GM19240 (cell line): Measurements from ENCODE around the gene FKBP9.
"Not testable (repeated sequence)": the region's sequence is repeated elsewhere in the genome, so short reads cannot be mapped to it uniquely, and the experiment has no call there.

Experiments used
- DNase-seq: peaks from one replicate; pipeline ENCODE4 v3.0.0; 2011; ENCODE audit warnings: low spot score; ENCODE audit not compliant: insufficient read length

The FKBP9 gene

GRCh38 chr7:33005690-33006089 is 48.5 kb downstream of the FKBP9 start:
- not testable (repeated sequence) for DNase-seq

DNA sequence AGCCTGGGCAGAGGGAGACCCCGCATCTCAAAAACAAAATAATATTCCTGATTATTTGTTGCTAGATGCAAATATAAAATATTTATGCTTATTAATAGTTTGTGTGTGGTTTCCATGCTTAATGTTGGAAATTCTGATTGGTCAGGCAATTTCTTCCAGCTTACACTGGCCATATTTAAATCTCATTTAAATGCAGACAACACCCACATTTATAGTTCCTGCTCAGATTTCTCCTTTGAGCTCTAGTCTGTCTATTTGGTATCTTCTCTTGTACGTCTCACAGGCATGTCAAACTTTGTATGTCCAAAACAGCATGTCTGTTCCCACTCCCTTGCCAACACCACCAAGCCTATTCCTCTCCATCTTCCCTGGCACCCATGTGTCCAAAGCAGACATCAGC is 52.5 kb downstream of the FKBP9 start:
- no peak for DNase-seq

- DNase-seq: no peak
Measured at GRCh38 chr7:33012364-33012763, 55.1 kb downstream of the FKBP9 start.

DNA sequence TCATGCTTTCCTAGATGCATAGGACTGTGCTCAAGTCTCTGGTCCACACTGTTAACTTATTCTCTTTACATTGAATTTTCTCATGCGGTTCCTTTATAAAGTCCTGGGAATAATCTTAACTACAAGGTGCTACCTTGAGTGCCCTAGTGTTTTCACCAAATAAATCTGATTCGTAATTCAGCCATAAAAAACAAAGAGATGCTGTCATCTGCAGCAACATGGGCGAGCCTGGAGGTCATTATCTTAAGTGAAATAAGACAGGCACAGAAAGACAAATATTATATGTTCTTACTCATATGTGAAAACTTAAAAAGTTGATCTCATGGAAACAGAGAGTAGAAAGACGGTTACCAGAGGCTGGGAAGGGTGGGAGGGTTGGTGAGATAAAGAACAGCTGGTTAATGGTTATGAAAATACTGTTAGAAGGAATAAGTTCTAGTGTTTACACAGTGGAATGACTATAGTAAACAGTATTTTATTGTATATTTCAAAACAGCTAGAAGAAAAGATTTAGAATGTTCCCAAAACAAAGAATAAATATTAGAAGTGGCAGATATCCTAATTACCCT is 67.0 kb downstream of the FKBP9 start:
- no peak for DNase-seq

DNA sequence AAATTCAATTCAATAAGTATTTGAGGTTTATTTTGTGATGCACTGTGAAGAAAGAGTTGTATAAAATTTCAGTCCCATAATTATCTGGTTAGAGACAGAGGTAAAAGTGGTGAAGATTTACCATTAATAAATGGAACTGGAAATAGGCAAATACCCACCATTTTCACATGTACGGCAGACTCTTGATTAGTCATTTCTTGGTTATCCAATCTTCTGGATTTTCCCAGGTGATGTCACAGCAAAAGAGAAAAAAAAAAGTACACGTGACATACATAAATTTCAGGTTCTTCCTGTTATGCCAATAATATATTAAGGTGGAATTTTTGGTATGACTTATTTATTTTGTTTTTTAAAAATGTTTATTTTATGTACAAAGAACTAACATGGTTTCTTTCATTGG is 78.5 kb downstream of the FKBP9 start:
- no peak for DNase-seq

DNA sequence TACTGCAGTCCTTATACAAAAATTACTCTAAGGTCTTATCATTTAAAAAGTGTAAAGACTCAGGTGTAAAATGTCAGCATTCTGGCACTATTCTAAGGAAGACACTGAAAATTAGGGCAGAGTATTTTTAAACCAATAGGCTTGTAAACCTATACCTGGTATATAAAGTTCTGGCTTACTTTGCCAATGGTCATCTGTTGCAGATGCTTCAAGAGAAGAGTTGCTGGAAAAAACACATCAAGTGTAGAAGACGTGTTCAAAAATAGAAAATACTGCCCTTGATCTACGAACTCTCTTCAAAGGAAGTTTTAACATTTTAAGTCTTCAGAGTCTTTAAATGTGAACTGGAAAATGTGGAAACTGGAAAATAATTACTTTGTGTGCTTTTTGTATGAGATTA is 81.4 kb downstream of the FKBP9 start:
- DNase-seq: no peak

DNA sequence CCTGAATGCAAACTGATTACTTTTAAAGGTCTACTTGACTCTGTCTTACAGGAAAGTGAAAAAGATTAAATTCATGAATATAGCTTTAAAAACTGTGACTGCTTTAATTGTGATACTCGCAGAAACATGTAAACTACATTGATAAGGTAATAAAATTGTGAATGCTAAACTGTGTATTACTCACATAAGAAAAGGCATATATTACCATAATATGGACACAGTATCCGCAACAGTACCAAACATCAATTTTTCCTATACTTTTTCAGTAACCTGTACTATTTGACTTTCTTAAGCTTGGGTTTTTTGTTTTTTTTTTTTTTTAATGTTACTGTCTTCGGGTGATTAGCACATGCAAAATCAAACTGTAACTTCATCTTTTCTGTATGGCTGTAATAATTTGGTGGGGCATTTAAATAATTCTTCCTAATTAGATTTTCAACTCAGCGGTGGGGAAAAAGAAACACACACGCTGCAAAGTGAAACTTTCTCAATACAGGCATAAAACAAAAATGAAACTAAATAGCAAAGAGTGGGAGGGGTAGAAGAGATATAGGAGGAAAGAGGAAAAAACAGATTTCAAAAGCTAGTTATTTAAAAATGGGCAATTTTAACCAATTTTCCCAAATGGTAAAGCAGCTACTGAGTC is 82.1 kb downstream of the FKBP9 start:
- DNase-seq: no peak

- DNase-seq: no peak
Measured at GRCh38 chr7:33039903-33040292, 82.7 kb downstream of the FKBP9 start.

GRCh38 chr7:33040803-33041516 is 83.7 kb downstream of the FKBP9 start:
- peak; percentile 43 for DNase-seq

GRCh38 chr7:33041631-33042428 is 84.6 kb downstream of the FKBP9 start:
- DNase-seq: no peak

DNA sequence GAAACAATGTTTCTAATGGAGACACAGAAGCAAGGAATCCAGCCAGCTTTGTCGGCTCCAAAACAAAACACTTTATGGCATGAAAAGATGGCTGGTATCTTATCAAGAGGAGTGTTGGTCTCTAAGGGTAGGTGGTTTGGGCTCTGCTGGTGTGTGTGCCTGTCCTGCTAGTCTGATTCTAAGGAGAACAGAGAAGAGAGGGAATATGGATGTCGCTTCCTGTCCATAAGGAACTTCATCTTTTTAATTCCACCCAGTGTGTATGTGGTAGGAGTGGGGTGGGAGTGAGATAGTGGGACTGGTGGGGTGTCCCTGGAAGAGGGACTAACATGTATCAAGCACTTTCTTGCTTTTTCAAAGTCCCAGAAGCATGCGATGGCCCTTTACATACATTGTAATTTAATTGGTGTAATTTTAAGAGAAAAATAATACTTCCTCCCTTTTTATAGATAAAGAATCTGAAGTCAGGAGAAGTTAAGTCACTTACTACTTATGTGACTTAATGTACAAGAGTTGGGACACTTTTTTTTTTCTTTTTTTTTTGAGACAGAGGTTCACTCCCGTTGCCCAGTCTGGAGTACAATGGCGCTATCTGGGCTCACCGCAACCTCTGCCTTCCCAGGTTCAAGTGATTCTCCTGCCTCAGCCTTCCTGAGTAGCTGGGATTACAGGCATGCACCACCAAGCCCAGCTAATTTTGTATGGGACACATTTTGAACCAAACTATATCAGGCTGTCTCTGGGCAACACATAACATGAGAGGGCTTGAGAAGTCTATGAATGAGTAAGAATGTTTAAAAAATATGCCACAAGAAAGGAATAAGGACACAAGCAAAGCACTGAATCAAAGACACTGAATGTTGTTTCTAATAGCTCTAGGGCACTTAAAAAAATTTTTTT is 86.5 kb downstream of the FKBP9 start:
- DNase-seq: no peak

- no peak for DNase-seq
Measured at GRCh38 chr7:33044401-33044718, 87.1 kb downstream of the FKBP9 start.

- no peak for DNase-seq
Measured at GRCh38 chr7:33044986-33045385, 87.7 kb downstream of the FKBP9 start.

DNA sequence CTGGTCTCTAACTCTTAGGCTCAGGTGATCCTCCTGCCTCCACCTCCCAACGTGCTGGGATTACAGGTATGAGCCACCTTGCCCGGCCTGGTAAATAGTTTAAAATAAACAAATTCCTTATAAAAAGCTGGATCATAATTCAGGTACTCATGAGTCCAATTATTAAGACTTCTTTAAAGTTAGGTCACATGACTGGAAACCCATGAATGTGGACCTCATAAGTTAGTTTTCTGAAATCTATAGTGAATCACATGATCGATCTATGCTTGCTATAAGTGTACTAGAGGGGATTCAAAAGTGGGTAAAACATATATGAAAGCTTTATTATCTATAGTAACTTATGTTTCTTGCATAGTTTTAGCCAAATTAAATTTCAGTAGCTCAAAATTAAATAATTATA is 91.0 kb downstream of the FKBP9 start:
- DNase-seq: no peak

GRCh38 chr7:33048704-33049103 is 91.5 kb downstream of the FKBP9 start:
- no peak for DNase-seq

DNA sequence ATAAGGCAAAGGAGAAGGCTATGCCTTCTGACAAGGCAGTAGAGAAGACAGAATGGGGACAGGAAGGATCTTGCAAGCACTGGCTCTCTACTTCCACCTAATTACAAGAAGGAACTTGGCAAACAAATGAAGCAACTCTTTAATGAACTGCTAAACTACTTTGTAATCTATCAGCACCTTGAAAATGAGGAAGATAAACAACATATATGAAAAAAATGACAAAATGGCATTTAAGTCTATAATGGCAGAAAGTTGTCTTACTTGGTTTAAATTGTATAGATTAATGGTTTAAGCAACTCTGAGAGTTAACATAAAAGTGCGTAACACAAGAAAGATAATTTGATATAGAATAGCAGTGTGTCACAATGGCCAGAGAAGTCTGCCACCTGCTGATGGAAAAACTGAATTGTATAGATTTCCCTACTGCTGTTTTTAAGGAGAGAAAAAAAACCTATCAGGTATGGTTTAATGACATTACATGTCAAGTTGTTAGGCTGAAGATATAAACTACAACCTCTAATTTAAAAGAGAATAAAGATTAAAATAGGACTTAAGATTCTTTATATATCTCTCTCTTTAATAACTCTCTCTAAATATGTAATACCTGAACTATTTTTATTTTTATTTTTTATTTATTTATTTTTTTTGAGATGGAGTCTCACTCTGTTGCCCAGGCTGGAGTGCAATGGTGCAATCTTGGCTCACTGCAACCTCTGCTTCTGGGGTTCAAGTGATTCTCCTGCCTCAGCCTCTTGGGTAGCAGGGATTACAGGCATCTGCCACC is 93.5 kb downstream of the FKBP9 start:
- DNase-seq: no peak

DNA sequence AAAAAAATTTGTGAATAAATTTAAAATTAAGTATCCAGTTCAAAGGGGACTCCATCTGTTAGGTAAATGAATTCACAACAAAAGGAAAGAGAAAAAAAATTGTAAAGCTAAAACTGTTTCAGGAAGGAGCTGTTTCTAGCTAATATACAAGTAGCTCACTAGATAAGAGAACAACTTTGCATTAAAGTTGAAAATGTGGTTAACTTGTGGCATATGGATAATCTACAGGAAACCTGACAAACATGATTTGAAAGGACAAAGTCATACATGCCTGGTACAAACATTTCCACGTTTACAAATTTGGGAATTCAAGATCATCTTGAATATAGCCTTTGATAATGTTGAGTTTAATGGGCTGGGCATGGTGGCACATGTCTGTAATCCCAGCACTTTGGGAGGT is 96.5 kb downstream of the FKBP9 start:
- DNase-seq: no peak

GRCh38 chr7:33054261-33054964 is 97.2 kb downstream of the FKBP9 start:
- no peak for DNase-seq

GRCh38 chr7:33055158-33055557 is 97.9 kb downstream of the FKBP9 start:
- DNase-seq: no peak
